Transverse colon (tissue), 4 donors: ENCODE measurements around the gene PWP1. TPM values are rescaled to one million over a fixed set of nuclear protein-coding genes. Genes with fewer than 3 reads are reported as not detected.
"Not testable (repeated sequence)": the region's sequence is repeated elsewhere in the genome, so short reads cannot be mapped to it uniquely, and the experiment has no call there.

Experiments used
- DNase-seq: peaks from one replicate; pipeline ENCODE4 v3.0.0-alpha.2; 2019
- H3K27ac ChIP-seq, 4 donors: fragments of 200-600 bp; sonication (generic); 2 replicates each; pipeline ENCODE4 v1.5.1; 2016 to 2018; ENCODE audit warnings: inconsistent platforms in 4 of 4
- H3K27me3 ChIP-seq: fragments of 200-600 bp; sonication (generic); 2 replicates; pipeline ENCODE4 v1.5.1; 2017; ENCODE audit warnings: inconsistent platforms
- H3K36me3 ChIP-seq, 4 donors: fragments of 200-600 bp; sonication (generic); 2 replicates each; pipeline ENCODE4 v1.5.1; 2017 to 2019; ENCODE audit warnings: inconsistent platforms in 4 of 4
- H3K4me1 ChIP-seq, 4 donors: fragments of 200-600 bp; sonication (generic); 2 replicates each; pipeline ENCODE4 v1.5.1; 2017 to 2020; ENCODE audit warnings: inconsistent platforms in 4 of 4
- H3K4me3 ChIP-seq, 4 donors: fragments of 200-600 bp; sonication (generic); 1 replicate in 1 of 4; 2 replicates in 3 of 4; pipeline versions ENCODE4 v1.5.1 to v1.6.1; 2017 to 2019; ENCODE audit warnings: inconsistent platforms in 4 of 4
- H3K9me3 ChIP-seq, 2 donors: fragments of 200-600 bp; sonication (generic); 2 replicates each; pipeline ENCODE4 v1.5.1; 2017 to 2019; ENCODE audit warnings: inconsistent platforms in 2 of 2
- CTCF ChIP-seq, 5 experiments: fragments of 200-600 bp in 3 of 5; fragments of 450-650 bp in 2 of 5; sonication (generic) in 3 of 5; IDR thresholded peaks; 1 replicate in 2 of 5; 2 replicates in 3 of 5; pipeline ENCODE4 v1.5.1; 2016 to 2017; ENCODE audit warnings: antibody characterized with exemption in 5 of 5, inconsistent platforms in 3 of 5, mild to moderate bottlenecking in 2 of 5, moderate library complexity in 1 of 5
- EP300 ChIP-seq: sonication (generic); formaldehyde crosslinking; IDR thresholded peaks from one replicate; pipeline ENCODE4 v1.6.1; 2017; ENCODE audit warnings: antibody characterized with exemption, low read depth
- POLR2A ChIP-seq: fragments of 450-650 bp; IDR thresholded peaks from one replicate; pipeline ENCODE4 v1.6.1; 2016; ENCODE audit warnings: antibody characterized with exemption, mild to moderate bottlenecking, moderate library complexity
- POLR2AphosphoS5 ChIP-seq, 3 donors: sonication (generic); formaldehyde crosslinking; IDR thresholded peaks; one replicate each; pipeline ENCODE4 v1.6.1; 2016; ENCODE audit warnings: antibody characterized with exemption in 3 of 3
- WGBS, 2 donors: methylation state at CpG; one replicate each; pipeline ENCODE4 v1.1.5; 2018; ENCODE audit warnings: low coverage in 1 of 2; 5-methylcytosine and 5-hydroxymethylcytosine counted together
- in situ Hi-C, 4 donors: fragments of 200-750 bp; cut with MboI; loops; one replicate each; pipeline versions ENCODE4 v1.15.0 to v1.15.1; 2017; ENCODE audit warnings: low sequenced_read_pairs in 3 of 4, low pct_ligation_motif_present in 1 of 4, low pct_unique_long_range_greater_than_20kb in 1 of 4
- intact Hi-C: fragments of 100-400 bp; cut with DNase I; formaldehyde crosslinking; loops from one replicate; pipeline ENCODE4 v1.15.1; 2023; ENCODE audit warnings: low total_unique reads
- total RNA-seq, 4 donors: library from RNA; depleted of rRNA; stranded (reverse); fragments of >200 nt; gene quantifications; one replicate each; pipeline ENCODE4 v1.1.0, GENCODE V29; 2016

The PWP1 gene
- total RNA-seq, 4 donors from 2014 or later, result 29.9 to 49.7 (median 41.4) TPM

GRCh38 chr12:107704041-107704440 is 18.4 kb downstream of the PWP1 start:
- in situ Hi-C loops, result no loop called here
- no peak overlapping the region for H3K27ac ChIP-seq

GRCh38 chr12:107705522-107705921 is 19.9 kb downstream of the PWP1 start:
- not testable (repeated sequence) for H3K9me3 ChIP-seq, H3K4me3 ChIP-seq
- H3K36me3 ChIP-seq, result peaks cover 0 to 63% (median 27%) of the 10 kb centered on the region in 4 donors

More at GRCh38 chr12:107704041-107704440, 18.4 kb downstream of the PWP1 start:
- no peak overlapping the region for H3K4me3 ChIP-seq
- H3K4me1 ChIP-seq, result no peaks in the 10 kb centered on the region
- WGBS, 2 donors, result 87% methylated on average over 5 of the region's 5 CpGs
- TF ChIP-seq EP300 (no peak), POLR2AphosphoS5 (IDR thresholded peaks at IDR 0.05) (no peak), CTCF (IDR thresholded peaks at IDR 0.05) (no peak), POLR2A (no peak)
- H3K36me3 ChIP-seq, result peaks cover 0 to 63% (median 26%) of the 10 kb centered on the region in 4 donors
- H3K27me3 ChIP-seq, result no peaks in the 10 kb centered on the region
- no peak for DNase-seq
- no peaks in the 10 kb centered on the region for H3K9me3 ChIP-seq
- intact Hi-C loops, result no loop called here

GRCh38 chr12:107715780-107716179 is 30.2 kb downstream of the PWP1 start:
- TF ChIP-seq POLR2AphosphoS5 (IDR thresholded peaks at IDR 0.05) (no peak), EP300 (no peak), CTCF (IDR thresholded peaks at IDR 0.05) (no peak), POLR2A (no peak)
- intact Hi-C loops, result no loop called here
- H3K27me3 ChIP-seq, result no peaks in the 10 kb centered on the region
- DNase-seq, result no peak
- H3K27ac ChIP-seq, result no peak overlapping the region
- H3K4me3 ChIP-seq, result no peak overlapping the region
- H3K9me3 ChIP-seq, result no peaks in the 10 kb centered on the region
- in situ Hi-C loops, result no loop called here
- H3K4me1 ChIP-seq, result no peaks in the 10 kb centered on the region
- peaks cover 0 to 44% (median 17%) of the 10 kb centered on the region in 4 donors for H3K36me3 ChIP-seq

More at GRCh38 chr12:107705522-107705921, 19.9 kb downstream of the PWP1 start:
- intact Hi-C loops, H3K27ac ChIP-seq, H3K4me1 ChIP-seq, H3K27me3 ChIP-seq, DNase-seq, in situ Hi-C loops: not testable (repeated sequence)
- 94% methylated on average over 5 of the region's 5 CpGs; no CpG with 5 or more reads in 1 of the 2 donors for WGBS, 2 donors

GRCh38 chr12:107718606-107719005 is 33.0 kb downstream of the PWP1 start:
- peaks cover 0 to 16% (median 5%) of the 10 kb centered on the region in 4 donors for H3K36me3 ChIP-seq
- TF ChIP-seq POLR2AphosphoS5 (IDR thresholded peaks at IDR 0.05) (no peak), CTCF (IDR thresholded peaks at IDR 0.05) (no peak), POLR2A (no peak), EP300 (no peak)
- H3K4me3 ChIP-seq, result no peak overlapping the region
- intact Hi-C loops, result no loop called here
- H3K27ac ChIP-seq, result no peak overlapping the region
- DNase-seq, result no peak
- H3K27me3 ChIP-seq, result no peaks in the 10 kb centered on the region
- no peaks in the 10 kb centered on the region for H3K9me3 ChIP-seq
- in situ Hi-C loops, result no loop called here
- WGBS, 2 donors, result 96 to 100% methylated on average over 1 of the region's 1 CpG
- no peaks in the 10 kb centered on the region for H3K4me1 ChIP-seq

GRCh38 chr12:107727327-107727726 is 41.7 kb downstream of the PWP1 start:
- DNase-seq, H3K27me3 ChIP-seq, H3K36me3 ChIP-seq, intact Hi-C loops, H3K9me3 ChIP-seq, H3K4me1 ChIP-seq, in situ Hi-C loops, H3K4me3 ChIP-seq, H3K27ac ChIP-seq: not testable (repeated sequence)
- WGBS, 2 donors, result 42 to 50% methylated on average over 1 of the region's 1 CpG

GRCh38 chr12:107727742-107728141 is 42.1 kb downstream of the PWP1 start:
- in situ Hi-C loops, H3K27ac ChIP-seq, H3K36me3 ChIP-seq, H3K9me3 ChIP-seq, DNase-seq, intact Hi-C loops, H3K4me3 ChIP-seq, H3K27me3 ChIP-seq, H3K4me1 ChIP-seq: not testable (repeated sequence)
- WGBS, 2 donors, result 71% methylated on average over 1 of the region's 1 CpG; no CpG with 5 or more reads in 1 of the 2 donors
